GM12873 (cell line): ENCODE measurements around the gene ZFP57.
A peak's percentile ranks its signal among the peaks of the same experiment; 100 is the strongest.

Experiments used
- TF ChIP-seq, protein P1 (sequence below): IDR thresholded peaks from 2 replicates; pipeline ENCODE4 v1.5.1; 2012; ENCODE audit warnings: low read depth, mild to moderate bottlenecking, moderate library complexity, low read length, control low read depth; ENCODE audit not compliant: insufficient read depth; ENCODE audit errors: missing control alignments

The ZFP57 gene

DNA sequence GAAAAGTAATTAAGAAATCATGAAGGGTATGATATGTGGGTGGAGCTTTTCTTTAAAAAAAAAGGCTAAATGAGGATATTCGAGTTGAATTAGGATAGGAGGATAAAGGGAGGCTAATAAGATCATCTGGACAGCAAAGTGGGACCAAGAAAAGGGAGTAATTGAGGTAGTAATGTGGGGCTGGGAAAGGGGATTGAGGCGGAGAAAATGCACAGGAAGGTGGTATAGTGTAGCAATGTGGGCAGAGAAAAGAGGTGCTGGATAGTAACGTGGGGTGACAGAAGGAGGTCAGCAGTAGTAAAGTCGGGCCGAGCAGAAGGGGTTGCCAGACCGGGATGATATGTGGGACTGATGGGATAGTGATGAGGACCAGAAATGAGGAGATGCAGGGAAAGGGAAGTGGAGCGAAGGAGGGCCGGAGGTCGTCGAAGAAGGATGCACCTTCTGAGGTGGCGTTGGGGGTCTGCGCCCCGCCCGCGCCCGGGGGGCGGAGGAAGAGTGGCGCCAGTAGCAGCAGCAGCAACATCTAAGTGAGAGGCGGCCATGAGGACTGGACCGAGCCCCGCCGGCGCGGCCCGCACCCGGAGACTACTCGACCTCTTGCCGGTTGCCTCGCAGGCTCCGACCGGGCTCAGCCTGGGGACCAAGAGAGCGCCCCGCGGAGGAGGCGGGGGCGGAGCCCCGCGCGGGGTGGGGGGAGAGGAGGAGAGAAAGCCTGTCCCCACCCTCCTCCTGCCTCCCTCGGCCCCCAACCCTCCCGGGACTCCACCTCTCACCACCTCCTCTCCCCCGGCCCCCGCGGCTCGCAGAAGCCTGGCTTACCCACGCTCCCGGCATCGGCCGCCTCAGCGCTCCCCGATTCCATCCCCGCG lies 48.9 kb downstream of the ZFP57 start:
- TF ChIP-seq, protein P1, sequence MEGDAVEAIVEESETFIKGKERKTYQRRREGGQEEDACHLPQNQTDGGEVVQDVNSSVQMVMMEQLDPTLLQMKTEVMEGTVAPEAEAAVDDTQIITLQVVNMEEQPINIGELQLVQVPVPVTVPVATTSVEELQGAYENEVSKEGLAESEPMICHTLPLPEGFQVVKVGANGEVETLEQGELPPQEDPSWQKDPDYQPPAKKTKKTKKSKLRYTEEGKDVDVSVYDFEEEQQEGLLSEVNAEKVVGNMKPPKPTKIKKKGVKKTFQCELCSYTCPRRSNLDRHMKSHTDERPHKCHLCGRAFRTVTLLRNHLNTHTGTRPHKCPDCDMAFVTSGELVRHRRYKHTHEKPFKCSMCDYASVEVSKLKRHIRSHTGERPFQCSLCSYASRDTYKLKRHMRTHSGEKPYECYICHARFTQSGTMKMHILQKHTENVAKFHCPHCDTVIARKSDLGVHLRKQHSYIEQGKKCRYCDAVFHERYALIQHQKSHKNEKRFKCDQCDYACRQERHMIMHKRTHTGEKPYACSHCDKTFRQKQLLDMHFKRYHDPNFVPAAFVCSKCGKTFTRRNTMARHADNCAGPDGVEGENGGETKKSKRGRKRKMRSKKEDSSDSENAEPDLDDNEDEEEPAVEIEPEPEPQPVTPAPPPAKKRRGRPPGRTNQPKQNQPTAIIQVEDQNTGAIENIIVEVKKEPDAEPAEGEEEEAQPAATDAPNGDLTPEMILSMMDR: no peak

DNA sequence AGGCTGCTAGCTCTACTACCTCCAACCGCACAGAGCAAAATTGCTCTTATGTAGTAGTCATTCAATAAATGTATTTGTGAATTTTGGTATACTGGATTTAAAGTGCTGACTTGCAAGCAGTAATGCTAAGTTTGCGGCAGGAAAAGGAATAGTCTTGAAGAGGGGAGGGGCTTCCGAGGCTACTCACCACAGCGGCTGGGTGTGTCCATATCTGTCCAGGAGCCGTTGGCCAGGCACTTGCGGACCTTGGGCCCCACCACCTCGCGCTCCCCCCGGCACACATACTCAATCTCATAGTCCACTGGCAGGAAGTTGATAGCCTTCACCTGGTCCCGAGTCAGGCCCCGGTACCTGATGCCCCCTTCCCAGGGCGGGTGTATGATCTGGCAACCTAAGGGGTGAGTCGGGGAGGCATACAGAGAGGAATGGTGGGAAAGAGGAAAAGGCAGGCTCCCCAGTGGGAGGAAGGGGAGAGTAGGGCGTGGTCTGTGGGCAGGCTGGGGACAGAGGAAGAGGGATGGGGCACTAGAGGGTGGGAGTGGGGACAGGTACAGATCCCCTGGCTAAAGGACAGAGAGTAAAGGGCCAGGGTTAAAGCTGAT lies 49.6 kb downstream of the ZFP57 start:
- TF ChIP-seq, protein P1: no peak

DNA sequence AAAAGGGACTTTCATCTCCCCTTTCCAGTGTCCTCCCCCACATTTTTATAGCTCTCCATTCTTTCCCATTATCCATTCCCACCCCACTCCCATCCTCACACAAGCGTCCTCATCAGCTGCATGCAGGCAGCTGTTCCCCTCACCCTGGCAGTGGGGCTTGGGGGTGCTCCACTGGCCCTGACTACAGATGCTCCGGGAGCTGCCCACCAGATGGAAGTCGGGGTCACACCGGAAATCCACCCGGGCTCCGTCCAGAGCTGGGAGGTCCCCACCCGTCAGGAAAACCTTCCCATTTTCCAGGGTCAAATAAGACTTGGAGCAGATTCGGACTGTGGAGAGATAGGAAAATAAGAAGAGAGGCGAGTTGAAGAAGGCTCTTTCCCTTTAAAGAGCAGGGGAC lies 50.6 kb downstream of the ZFP57 start:
- TF ChIP-seq, protein P1: no peak

DNA sequence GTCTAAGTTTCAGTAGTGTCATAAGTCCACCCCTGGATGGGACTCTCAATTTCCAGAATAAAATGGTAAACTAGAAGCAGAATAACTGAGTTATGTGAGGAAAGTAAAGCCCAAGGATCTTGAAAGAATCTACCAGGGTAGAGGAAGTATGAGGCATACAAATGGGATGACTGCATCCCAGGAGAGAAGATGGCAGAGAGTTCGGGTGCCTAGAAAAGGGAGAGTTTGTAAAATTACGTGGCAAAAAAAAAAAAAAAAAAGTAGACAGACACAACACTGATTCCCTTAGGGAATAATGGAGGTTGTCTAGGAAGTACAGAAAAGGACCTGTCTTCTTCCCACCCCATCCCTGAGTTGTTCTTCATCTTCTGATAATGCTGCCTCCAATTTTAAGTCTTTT lies 51.4 kb downstream of the ZFP57 start:
- TF ChIP-seq, protein P1: no peak

DNA sequence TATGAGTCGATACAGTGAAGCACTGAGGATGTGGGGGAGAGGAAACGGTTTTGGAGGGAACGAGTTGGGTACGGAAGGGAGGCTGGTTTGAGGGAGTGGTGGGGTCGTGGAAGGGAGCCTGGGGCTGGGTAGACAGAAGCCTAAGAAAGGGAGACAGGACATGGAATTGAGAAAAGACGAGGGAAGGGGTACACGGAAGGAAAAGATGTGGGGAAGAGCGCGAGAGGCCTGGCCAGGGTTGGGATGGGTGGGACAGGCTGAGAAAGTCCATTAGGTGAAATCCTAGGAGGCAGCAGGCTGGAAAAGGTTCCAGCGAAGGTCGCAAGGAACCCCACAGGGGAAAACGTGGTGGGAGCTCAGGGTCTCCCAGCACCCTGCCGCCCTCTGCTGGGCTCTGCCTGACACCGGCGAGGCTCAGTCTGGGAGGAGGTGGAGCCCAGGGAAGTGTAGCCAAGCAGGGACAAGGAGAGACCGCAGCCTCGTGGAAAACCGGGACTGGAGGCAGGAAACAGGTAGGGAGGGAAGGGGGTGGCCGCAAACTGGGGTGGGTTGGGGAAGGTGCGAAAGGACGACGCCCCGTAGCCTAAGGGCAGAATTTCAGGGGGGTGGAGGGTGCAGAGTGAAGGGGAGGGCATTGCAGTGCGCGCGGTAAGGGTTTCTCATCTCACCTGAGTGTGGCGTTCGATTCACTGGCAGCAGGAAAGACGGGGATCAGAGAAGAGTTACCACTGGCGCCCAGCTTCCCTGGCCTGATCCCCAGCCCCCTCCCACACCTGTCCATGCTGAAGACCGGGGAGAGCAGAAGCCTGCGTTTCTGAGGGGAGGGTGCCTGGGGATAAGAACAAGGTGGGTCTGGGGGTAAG lies 52.3 kb downstream of the ZFP57 start:
- TF ChIP-seq, protein P1: peak; percentile 78

DNA sequence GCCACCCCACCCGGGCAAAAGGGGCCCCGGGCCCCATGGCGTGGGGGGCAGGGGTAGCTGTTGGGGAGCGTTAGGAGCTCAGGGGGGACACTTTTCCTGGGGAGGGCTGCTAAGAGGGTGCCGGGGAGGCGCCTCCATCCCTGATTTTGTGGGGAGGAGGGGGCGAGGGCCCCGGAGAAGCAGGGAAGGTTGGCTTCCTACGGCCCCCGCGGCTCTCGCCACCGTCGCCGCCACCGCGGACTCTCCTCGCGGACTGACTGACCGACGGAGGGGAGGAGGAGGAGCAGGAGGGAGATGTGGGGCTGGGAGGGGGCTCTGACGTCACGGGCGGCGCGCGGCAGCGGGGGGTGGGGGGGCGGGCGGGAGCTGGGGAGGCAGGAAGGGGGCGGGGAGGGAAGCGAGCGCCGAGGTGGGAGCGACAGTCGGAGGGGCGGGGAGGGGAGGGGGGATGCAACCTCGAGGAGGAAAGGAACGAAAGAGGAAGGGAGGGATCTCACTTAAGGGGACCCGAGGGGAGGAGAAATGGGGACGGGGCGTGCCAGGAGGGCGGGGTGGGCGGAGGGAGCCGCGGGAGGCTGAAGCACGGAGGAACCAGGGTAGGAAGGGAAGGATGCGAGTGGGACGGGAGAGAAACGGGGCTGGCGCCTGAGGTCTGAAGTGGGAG lies 53.1 kb downstream of the ZFP57 start:
- TF ChIP-seq, protein P1: no peak
